HCT116 (cell line): Measurements from ENCODE around the gene VSTM2B.

ENCODE experiments used
- CBX3 ChIP-seq: IDR thresholded peaks from 2 replicates; pipeline ENCODE4 v1.6.1; 2012; ENCODE audit warnings: low read depth
- CTCF ChIP-seq, 3 experiments: fragments of 200-600 bp in 1 of 3; sonication (generic) in 1 of 3; IDR thresholded peaks in 2 of 3; conservative IDR thresholded peaks in 1 of 3; 2 replicates each; pipeline ENCODE4 v1.5.1; 2012 to 2017; ENCODE audit warnings: low read depth in 2 of 3, low read length in 2 of 3, antibody characterized with exemption in 1 of 3, borderline replicate concordance in 1 of 3, control low read depth in 1 of 3, mild to moderate bottlenecking in 1 of 3, mixed read lengths in 1 of 3, mixed run types in 1 of 3, moderate library complexity in 1 of 3; ENCODE audit not compliant: insufficient read depth in 1 of 3
- EZH2phosphoT487 ChIP-seq: fragments of 200-600 bp; IDR thresholded peaks from 2 replicates; pipeline ENCODE4 v1.6.1; 2018; ENCODE audit warnings: antibody characterized with exemption, borderline replicate concordance
- POLR2A ChIP-seq: IDR thresholded peaks from 2 replicates; pipeline ENCODE4 v1.7.0; 2011; ENCODE audit warnings: borderline replicate concordance; ENCODE audit not compliant: insufficient read depth, insufficient read length; ENCODE audit errors: extremely low read depth
- POLR2AphosphoS5 ChIP-seq: IDR thresholded peaks from 2 replicates; pipeline ENCODE4 v1.6.1; 2011; ENCODE audit warnings: mild to moderate bottlenecking, low read depth, low read length, moderate library complexity
- RAD21 ChIP-seq: IDR thresholded peaks from 2 replicates; pipeline ENCODE4 v1.6.1; 2012; ENCODE audit warnings: low read depth, mild to moderate bottlenecking
- SIN3A ChIP-seq: IDR thresholded peaks from 2 replicates; pipeline ENCODE4 v1.6.1; 2012; ENCODE audit warnings: low read depth

- TF ChIP-seq EZH2phosphoT487 (no peak), RAD21 (no peak), CTCF (IDR thresholded peaks at IDR 0.05 in 2 of 3, conservative IDR thresholded peaks at IDR 0.05 in 1 of 3; ENCODE audit: borderline replicate concordance in 1 of 3, insufficient read depth in 1 of 3, low read depth in 2 of 3, low read length in 2 of 3) (no peak), POLR2AphosphoS5 (no peak), POLR2A (no peak), CBX3 (no peak), SIN3A (no peak)
These were observed 53.6 kb downstream of the VSTM2B start for GRCh38 chr19:29579308-29579910.
